Transverse colon (tissue), 4 donors: Measurements from ENCODE around the gene HSPB3. TPM values are rescaled to one million over a fixed set of nuclear protein-coding genes. Genes with fewer than 3 reads are reported as not detected.

Experiments
- DNase-seq: peaks from one replicate; pipeline ENCODE4 v3.0.0-alpha.2; 2019
- H3K27ac ChIP-seq, 4 donors: fragments of 200-600 bp; sonication (generic); 2 replicates each; pipeline ENCODE4 v1.5.1; 2016 to 2018; ENCODE audit warnings: inconsistent platforms in 4 of 4
- H3K27me3 ChIP-seq: fragments of 200-600 bp; sonication (generic); 2 replicates; pipeline ENCODE4 v1.5.1; 2017; ENCODE audit warnings: inconsistent platforms
- H3K36me3 ChIP-seq, 4 donors: fragments of 200-600 bp; sonication (generic); 2 replicates each; pipeline ENCODE4 v1.5.1; 2017 to 2019; ENCODE audit warnings: inconsistent platforms in 4 of 4
- H3K4me1 ChIP-seq, 4 donors: fragments of 200-600 bp; sonication (generic); 2 replicates each; pipeline ENCODE4 v1.5.1; 2017 to 2020; ENCODE audit warnings: inconsistent platforms in 4 of 4
- H3K4me3 ChIP-seq, 4 donors: fragments of 200-600 bp; sonication (generic); 1 replicate in 1 of 4; 2 replicates in 3 of 4; pipeline versions ENCODE4 v1.5.1 to v1.6.1; 2017 to 2019; ENCODE audit warnings: inconsistent platforms in 4 of 4
- H3K9me3 ChIP-seq, 2 donors: fragments of 200-600 bp; sonication (generic); 2 replicates each; pipeline ENCODE4 v1.5.1; 2017 to 2019; ENCODE audit warnings: inconsistent platforms in 2 of 2
- CTCF ChIP-seq, 5 experiments: fragments of 200-600 bp in 3 of 5; fragments of 450-650 bp in 2 of 5; sonication (generic) in 3 of 5; IDR thresholded peaks; 1 replicate in 2 of 5; 2 replicates in 3 of 5; pipeline ENCODE4 v1.5.1; 2016 to 2017; ENCODE audit warnings: antibody characterized with exemption in 5 of 5, inconsistent platforms in 3 of 5, mild to moderate bottlenecking in 2 of 5, moderate library complexity in 1 of 5
- EP300 ChIP-seq: sonication (generic); formaldehyde crosslinking; IDR thresholded peaks from one replicate; pipeline ENCODE4 v1.6.1; 2017; ENCODE audit warnings: antibody characterized with exemption, low read depth
- POLR2A ChIP-seq: fragments of 450-650 bp; IDR thresholded peaks from one replicate; pipeline ENCODE4 v1.6.1; 2016; ENCODE audit warnings: antibody characterized with exemption, mild to moderate bottlenecking, moderate library complexity
- POLR2AphosphoS5 ChIP-seq, 3 donors: sonication (generic); formaldehyde crosslinking; IDR thresholded peaks; one replicate each; pipeline ENCODE4 v1.6.1; 2016; ENCODE audit warnings: antibody characterized with exemption in 3 of 3
- in situ Hi-C, 4 donors: fragments of 200-750 bp; cut with MboI; loops; one replicate each; pipeline versions ENCODE4 v1.15.0 to v1.15.1; 2017; ENCODE audit warnings: low sequenced_read_pairs in 3 of 4, low pct_ligation_motif_present in 1 of 4, low pct_unique_long_range_greater_than_20kb in 1 of 4
- intact Hi-C: fragments of 100-400 bp; cut with DNase I; formaldehyde crosslinking; loops from one replicate; pipeline ENCODE4 v1.15.1; 2023; ENCODE audit warnings: low total_unique reads
- total RNA-seq, 4 donors: library from RNA; depleted of rRNA; stranded (reverse); fragments of >200 nt; gene quantifications; one replicate each; pipeline ENCODE4 v1.1.0, GENCODE V29; 2016

Gene HSPB3
- total RNA-seq, 4 donors from 2014 or later = 4.1 to 55.2 TPM; not detected in 2

- in situ Hi-C loops (no loop called here), intact Hi-C loops (loop anchor here (10.0 kb wide), 1 partner anchor 80 kb away; no protein-coding TSS in a partner anchor)
- H3K9me3 ChIP-seq = no peaks in the 10 kb centered on the region
- H3K4me1 ChIP-seq = no peaks in the 10 kb centered on the region
- no peak overlapping the region for H3K27ac ChIP-seq
- no peaks in the 10 kb centered on the region for H3K36me3 ChIP-seq
- no peak for DNase-seq
- TF ChIP-seq POLR2AphosphoS5 (IDR thresholded peaks at IDR 0.05) (no peak), EP300 (no peak), CTCF (IDR thresholded peaks at IDR 0.05) (no peak), POLR2A (no peak)
- no peaks in the 10 kb centered on the region for H3K27me3 ChIP-seq
- H3K4me3 ChIP-seq = no peak overlapping the region
Measured at GRCh38 chr5:54495027-54495426, 39.5 kb downstream of the HSPB3 start.

Other genes with a start within 250 kb of the HSPB3 start
- gene ARL15, start 145.1 kb upstream of the HSPB3 start, total RNA-seq = 10 to 100 TPM in 3 of 4 donors, 1 to 10 TPM in 1; 9.0 to 57.1 (median 27.7) TPM
- gene SNX18, start 62.1 kb downstream of the HSPB3 start, total RNA-seq = 10 to 100 TPM; 18.0 to 35.4 (median 20.0) TPM